GM18498 (cell line): Measurements from ENCODE around the gene ATOSA.
A peak's percentile ranks its signal among the peaks of the same experiment; 100 is the strongest.

ENCODE experiments used
- ATAC-seq: cut with Tn5 transposase; IDR thresholded peaks from one replicate; pipeline ENCODE4 v1.9.1; 2021; ENCODE audit warnings: mild to moderate bottlenecking, moderate library complexity; ENCODE audit not compliant: unreplicated experiment

The ATOSA gene

DNA sequence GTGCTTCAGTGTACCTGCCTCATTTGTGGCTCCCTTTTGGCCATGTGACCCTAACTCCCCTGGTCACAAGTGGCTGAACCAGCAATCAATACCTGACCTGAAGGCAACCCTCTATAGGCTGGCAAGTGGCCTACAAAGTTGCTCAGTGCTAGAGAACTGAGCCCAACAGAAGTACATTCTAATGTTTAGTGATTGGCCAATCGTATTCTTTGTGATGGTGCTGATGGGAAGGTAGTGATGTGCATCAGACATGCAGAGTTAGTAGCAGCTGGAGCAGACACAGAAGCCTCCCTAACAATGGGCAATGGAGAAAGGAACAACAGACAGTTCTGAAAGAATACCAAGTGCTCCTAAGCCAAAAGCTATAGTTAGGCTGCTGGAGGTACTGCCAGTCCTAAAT, 10.4 kb upstream of the ATOSA start:
- no peak for ATAC-seq

DNA sequence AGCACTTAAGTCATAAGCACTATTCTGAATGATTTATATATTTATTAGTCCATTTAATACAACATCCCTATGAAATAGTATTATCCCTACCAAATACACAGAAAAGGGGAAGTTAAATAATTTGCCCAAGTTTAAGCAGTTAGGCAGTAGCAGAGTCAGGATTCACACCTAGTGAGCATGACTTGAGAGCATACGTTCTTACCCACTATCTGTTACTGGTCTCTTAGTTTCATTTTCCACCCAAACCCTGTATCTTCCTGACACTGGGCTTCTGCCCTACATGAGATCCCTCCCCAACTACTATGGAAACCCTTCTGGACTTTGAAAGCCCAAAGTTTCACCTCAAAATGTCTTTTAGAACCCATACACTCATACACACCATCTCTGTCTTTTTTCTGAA, 4.4 kb upstream of the ATOSA start:
- ATAC-seq: peak; percentile 56

DNA sequence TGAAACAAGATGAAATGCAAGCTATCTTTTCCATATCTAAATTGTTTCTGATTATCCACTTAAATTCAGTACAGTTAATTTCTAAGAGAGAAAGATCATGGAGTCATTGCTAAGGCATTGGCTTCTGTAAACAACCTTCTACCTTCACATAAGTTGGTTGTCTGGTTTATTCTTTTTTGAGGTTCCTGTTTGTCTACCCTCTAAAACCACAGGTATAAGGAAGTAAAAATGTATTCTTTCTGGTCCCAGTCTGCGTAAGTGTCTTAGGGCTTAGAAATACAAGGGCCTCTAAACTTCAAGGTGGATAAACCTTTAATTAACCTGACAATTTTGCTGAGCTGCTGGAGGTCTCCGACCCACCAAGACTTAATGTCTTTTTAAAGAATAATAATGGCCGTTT, 3.6 kb upstream of the ATOSA start:
- ATAC-seq: peak; percentile 22

DNA sequence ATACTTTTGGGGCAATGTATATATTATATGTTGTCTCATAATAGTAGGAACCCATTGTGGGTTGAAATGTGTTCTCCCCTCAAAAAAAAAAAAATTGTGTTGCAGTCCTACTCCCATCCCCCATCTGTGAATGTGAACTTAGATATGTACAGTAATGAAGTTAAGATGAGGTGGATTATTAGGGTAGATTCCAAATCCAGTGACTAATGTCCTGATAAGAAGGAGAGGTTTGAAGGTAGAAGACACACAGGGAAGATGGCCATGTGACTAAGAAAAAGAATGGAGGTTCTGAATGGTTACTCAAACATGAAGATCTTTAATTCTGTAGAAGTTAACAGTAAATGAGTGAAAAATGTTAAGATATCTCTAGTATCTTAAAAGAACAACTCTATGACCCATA, 3.0 kb upstream of the ATOSA start:
- ATAC-seq: no peak

DNA sequence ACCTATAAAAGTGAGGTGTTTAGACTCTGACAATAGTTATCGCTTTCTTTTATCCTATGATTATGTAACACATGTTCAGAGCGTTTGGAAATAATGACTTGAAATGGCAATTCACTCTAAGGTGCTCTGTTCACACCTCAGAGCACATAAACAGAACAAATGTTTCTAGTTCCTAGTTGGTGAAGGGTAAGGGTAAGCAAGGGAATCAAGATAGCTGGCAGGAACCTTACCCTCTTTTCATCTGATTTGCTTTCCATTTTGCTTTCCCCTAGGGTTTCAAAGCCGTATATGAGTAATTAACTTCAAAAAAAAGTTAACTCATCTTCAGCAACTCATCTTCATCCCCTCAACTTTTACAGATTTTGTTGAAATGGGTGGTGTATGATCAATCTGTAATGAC, 2.3 kb upstream of the ATOSA start:
- no peak for ATAC-seq

DNA sequence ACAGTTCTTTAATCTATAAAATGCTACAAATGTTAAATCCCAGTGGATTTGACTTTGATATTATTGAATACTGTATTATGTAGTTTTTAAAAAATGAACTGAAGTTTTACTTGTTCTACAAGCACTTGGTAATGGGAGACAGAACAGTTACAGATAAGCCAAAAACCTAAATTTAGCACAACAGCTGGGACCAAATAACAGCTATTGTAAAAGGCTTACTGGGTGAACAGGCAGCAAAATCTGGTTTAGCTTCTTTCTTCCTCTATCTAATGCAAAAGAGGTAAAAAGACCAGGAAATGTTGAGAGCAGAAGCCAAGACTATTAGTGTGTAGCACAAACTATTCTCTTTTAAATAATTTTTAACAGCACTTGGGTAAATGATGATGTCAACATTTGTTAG, 1.6 kb upstream of the ATOSA start:
- no peak for ATAC-seq

DNA sequence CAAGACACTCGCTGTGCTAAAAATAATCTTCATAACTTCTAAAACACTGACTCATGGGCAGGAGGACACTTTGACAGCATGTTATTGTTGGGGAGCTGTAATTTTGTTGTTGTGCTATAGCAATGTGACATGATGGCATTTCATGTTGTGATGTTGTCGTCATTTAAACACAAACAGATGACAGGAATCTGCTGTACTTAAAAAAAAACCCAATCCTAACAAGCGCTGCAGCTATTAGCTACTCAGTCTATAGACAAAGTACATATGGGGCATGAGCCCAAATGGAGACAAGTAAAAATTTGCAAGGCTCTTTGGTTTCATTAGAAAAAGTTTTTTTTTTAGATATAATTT, 828 bp upstream of the ATOSA start:
- no peak for ATAC-seq

DNA sequence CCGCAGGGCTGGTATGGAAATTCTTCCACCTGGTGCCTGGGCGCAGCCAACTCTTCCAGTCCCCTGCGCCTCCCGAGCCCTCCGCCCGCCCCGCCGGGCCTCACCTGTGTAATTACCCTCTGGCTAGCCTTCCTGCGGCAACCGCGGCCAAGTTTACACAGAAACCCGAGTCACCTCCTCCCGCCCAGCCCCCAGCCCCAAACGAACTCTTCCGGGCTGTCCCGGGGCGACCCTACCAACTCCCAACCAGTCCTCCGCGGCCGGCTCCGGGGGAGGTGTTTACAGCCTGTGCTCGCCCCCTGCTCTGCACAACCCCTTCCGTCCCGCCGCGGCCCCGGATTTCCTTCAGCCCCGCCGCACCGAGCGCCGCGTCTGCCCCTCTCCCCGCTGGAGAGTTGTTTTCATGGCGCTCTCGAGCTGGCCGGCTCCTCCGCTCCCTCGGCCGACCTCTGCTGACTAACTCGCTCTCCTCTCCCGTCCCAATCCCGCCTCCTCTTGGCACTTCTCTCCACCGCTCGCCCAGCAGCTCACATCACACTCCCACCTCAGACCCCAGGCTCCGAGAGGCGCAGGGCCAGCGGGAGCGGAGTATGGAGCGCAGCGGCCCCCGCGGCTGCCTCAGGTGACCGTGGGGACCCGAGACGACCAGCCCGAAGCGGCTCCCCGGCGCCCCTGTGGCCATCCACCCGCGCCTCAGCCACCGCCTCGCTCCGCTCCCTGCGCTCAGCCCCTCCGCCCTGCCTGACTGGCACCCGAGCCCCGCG, 538 bp downstream of the ATOSA start:
- ATAC-seq: peak; percentile 16

DNA sequence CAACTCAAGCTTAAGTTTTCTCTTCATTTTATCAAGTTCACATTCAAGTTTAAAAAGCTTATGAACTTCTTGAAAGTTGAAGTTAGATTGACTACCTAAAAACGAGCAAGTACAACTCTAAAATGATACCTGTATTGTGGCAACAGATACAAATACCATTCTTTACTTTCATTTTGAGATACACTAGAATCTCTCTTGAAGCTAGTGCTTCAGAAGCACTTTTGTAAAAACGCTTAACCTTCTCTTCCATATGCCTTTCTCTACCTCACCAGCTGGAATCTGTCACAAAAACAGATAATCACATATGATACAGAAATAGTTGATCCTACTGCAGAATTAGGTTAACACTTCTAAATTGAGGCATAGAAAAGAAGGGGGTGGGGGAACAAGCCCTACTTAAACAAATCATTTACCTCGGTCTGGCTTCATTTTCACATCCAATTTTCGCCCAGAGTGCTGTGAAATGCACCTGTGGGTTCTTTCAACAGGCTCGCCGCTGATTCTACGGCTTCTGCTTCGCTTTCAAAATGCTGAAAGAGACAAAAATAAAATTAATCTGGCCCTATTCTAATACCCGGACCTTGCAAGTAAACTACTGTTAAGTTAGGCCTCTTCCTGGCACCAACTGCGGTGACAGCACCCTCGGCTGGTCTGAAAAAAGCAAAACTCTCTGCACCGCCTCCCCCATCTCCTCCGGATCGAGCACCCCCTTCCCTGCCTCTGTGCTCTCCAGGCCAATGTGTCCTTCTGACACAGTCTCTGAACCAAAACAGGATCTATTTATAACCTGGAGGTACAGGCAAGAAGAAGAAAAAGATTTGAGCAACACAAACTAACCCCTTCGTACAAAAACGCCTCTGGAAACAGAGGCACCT, 1.4 kb downstream of the ATOSA start:
- peak; percentile 34 for ATAC-seq

DNA sequence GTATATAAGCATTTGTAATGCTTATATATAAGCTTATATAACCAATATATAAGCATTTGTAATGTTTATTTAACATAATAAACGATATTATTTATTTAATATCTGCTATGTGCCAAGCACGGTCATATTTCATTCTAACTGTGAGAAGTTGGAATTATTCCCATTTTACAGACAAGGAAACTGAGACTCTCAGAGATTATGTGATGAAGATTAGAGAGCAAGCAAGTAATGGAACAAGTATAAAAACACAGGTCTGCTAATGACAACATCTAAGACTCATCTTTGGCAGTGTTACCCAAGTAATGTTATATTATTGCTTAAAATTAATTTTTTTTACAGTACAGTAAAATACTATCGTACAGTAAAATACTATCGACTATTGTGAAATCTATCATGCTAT, 4.4 kb downstream of the ATOSA start:
- ATAC-seq: no peak

DNA sequence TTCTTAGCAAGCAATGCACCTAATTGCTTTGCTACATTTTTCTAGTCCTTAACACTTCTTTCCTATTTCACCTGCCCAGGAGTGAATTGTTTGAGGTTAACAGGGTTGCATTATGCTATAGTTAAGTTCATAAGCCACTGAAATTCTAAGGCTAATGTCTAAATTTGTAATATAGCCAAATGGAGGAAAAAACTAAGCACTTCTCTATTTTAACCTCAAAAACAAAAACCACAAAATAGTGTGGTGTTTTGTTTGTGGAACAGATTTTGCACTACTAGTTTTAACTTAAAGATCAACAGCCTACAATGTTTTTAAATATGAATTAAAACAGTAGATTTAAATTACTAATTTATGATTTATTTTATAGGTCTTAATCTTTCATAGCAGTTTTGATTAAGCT, 5.5 kb downstream of the ATOSA start:
- no peak for ATAC-seq

DNA sequence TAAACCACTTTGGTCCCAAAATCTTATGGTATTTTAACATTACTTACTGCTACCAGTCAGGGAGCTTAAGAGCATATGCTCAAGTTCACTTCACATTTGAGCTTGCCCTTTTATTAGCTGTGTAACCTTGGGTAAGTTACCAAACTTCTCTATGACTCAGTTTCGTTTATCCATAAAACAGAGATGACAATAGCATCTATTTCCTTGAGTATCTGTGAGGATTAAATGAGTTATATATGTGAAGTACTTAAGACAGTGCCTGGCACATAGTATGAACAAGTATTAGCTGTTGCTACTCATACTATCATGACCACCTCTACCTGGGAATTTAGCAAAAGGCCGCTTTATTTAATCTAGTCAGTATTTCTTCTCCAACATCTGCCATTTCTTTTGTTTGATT, 5.9 kb downstream of the ATOSA start:
- ATAC-seq: no peak

DNA sequence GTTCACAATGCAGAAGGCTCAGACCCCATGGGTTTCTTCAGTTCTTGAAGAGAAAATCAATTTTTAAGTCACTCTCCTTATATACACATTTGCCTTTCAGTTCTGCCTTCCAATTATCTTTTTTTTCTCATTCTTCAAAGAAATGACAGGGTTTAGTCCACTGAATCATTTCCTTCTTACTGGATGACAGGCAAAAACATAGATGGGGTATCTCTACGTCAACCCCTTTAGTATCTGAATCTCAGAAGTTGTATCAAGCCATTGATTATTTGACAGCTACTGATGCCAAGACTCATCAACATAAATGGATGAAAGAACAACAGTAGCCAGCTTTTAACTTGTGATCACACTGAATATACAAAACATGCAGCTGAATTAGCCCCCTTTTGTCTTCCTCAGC, 6.5 kb downstream of the ATOSA start:
- no peak for ATAC-seq

DNA sequence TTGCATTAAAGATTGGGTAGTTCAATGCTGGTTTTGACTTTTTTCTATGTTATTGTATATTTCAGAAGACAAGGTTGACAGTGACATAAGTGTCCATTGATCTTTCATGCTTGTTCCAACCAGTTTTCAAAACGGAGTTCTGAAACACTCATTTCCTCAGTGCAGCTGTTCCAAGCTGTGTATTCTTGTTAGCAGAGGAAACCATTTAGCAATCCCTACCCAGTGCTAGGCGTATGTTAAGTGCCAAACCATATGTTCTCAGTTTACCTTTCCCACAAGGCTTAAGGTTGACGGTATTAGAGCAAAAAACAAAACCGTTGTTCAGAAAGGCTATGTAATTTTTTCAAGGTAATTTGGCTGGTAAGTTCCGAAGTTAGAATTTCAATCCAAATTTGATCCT, 9.1 kb downstream of the ATOSA start:
- ATAC-seq: no peak

DNA sequence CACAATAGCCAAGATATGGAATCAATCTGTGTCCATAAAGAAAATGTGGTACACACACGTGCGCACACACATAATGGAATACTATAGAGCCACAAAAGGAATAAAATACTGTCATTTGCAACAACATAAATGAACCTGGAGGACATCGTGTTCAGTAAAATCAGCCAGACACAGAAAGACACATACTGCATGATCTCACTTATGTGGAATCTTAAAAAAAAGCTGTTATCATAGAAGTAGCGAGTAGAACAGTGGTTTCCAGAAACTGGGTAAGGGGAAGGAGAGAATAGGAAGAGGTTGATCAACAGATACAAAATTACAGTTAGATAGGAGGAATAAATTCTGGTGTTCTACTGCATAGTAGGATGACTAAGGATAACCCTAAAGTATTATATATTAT, 11.1 kb downstream of the ATOSA start:
- ATAC-seq: no peak

DNA sequence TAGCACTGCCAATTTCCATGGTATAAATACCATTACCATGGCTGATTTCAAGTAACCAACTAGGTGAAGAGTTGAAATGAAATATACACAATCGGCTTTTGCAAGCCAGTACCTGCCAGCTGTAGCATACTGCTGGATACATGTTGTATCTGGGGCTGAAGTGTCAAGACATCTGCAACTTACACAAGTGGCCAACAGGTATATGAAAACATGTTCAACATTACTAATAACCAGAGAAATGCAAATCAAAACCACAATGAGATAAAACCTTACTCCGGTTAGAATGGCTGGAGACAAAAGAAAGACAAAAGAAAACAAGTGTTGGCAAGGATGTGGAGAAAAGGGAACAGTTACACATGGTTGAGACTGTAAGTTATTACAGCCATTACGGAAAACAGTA, 11.6 kb downstream of the ATOSA start:
- ATAC-seq: peak; percentile 88

DNA sequence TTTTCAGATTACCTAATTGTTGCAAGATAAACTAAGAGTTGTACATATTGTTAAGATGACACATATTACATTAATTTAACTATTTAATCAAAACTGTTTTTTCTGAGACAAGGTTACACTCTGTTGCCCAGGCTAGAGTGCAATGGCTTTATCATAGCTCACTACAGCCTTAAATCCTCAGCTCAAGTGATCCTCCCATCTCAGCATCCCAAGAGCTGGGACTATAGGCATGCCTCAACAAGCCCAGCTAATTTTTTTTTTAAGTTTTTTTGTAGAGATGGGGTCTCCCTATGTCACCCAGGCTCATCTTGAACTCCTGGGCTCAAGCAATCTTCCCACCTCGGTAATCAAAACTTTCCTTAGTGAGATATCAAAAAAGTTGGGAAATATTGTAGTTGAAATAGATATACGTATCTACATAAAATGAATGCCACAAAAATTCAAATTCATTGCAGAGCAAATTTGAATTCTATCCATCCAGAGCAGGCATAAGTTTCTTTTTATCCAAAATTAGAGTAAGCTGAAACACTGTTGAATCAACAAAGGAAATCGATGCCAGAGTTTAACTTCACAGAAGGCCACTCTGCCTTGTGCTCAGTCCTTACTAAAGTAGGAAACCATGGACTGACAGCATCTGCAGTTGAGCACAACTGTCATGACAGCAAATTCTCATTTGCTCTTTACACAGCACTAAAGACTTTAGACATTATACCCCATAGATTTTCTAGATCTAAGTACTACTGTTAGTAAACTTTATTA, 15.5 kb downstream of the ATOSA start:
- no peak for ATAC-seq

DNA sequence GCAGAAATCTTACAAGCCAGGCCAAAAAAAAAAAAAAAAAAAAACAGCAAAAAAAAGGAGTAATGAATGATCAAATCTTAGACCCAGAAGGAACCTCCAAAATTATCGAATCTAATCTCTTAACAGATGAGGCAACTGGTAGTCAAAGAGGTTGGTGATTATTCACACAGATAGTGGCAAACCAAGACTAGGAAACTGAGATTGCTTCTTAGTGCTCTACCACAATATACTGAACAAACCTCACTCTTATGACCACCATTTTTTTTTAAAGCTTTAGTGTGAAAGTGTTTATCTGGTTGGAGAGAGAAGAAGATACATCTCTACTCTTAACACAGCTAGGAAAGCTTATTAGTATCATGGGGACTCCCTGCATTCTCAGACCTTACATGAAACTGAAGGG, 17.3 kb downstream of the ATOSA start:
- no peak for ATAC-seq

DNA sequence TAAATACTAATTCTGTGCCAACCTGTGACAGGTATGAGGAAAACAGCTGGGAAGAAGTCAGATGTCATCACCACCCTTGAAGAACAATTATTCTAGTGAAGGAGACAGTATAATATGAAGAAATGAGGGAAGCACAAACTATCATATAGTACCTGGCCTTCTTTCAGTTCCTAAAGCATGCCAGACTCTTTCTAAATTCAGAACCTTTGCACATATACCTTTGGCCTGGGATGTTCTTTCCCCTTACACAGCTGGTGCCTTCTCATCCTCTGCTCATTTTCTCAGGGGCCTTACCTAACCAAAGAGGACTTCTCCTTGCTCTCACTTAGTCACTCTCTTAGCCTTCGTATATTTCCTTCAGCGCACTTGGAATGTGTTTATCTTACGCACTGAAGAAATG, 19.0 kb downstream of the ATOSA start:
- ATAC-seq: no peak

DNA sequence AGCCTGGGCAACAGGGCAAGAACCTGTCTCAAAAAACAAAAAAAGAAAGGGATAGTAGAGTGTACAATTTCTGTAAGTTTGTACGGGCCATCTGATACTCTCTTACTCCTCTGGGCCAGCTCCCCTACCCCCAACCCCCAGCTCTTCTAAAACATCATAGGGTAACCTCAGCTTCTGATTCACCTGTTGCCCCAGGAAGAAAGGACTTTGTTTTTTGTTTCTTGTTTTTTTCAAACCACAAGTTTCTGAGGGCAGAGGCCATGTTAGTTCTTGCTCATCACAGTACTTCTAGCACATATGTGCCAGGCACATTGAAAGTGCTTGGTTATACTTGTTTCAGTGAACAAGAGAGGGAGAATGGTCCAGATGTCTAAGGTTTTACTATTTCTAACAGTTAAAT, 20.2 kb downstream of the ATOSA start:
- peak; percentile 91 for ATAC-seq

DNA sequence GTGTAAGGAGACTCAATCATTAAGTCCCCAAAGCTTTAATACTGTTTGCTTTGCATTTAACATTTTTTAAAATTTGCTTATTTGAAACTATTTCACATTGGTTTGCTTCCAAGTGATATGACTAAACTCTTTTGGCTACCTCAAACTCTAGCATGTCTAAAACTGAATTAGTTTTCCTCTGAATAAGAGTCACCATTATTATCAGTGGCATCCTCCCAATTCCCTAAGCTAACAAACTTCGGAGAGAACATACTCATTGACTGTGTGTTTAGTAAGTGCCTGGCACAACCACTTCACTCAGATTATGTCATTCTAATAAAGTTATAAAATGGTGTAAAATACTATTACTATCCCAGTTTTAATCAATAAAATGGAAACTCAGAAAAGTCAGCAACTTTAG, 21.9 kb downstream of the ATOSA start:
- no peak for ATAC-seq

DNA sequence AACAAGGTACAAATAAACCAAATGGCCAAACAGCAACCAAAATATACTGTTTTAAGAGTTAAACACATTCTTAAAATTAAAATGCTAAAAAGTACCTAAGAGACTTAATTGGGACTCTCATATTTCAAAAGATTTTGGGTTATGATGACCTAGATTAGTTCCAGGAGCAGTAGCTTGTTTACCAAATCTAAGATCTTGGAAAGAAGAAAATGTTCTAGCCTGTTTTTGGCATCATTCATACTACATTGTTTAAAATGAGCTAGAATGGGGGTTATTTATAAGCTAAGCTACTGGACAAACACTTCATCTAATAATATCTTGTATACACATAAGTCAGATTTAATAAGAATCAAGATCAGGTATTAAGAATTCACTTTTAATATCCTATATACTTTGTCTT, 22.8 kb downstream of the ATOSA start:
- no peak for ATAC-seq
